ENCODE data around the gene HSDL1.

GRCh38 chr16:84090211-84090610 lies 54.8 kb downstream of the HSDL1 start:
- TF ChIP-seq POLR2A (IDR thresholded peaks at IDR 0.05; ENCODE audit: low read depth, low read length) (no peak), POLR2AphosphoS5 (IDR thresholded peaks at IDR 0.05; ENCODE audit: low read depth, low read length) (no peak), SPI1 (IDR thresholded peaks at IDR 0.05; ENCODE audit: low read depth, low read length) (no peak), TAF1 (IDR thresholded peaks at IDR 0.05; ENCODE audit: low read depth, low read length) (no peak)

All from GM12891 (cell line).